ENCODE measurements around the gene AREL1. TPM values are rescaled to one million over a fixed set of nuclear protein-coding genes. Genes with fewer than 3 reads are reported as not detected.

The AREL1 gene
- total RNA-seq, 1 donor from 2014 or later = 21.9 TPM

DNA sequence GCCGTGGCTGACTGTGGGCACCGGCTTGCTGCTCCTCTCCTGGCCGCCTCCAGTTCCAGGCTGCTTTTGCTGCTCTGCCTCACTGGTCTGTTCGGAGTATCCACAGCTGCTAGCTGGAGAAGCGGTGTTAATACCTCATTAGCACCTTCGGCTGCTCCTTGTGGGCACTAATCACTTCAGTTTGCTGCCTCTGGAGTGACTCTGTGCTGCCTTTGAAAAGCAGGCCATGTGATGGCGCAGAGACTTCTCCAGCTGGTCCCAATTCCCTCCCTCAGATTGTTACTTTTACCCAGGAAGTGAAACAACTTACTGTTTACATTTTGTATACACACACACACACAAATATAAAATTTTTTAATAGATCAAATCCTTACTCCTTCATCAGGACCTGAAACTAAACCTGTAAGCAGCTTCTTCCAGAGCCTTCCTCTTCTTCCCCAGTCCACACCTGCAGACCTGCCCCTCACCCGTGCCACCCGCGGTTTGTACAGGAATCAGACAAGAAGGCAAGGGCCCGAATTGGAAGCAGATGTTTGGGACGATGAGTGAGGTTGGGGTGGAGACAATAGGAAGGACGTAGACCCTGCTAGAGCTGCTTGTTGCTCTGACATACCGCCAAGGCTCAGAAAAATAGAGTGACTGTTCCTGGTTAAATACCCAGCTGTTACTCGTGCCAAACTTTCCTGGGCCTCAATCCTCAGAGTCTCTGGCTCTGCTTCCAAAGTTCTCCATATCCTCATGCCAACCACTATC lies 59.3 kb downstream of the AREL1 start:
- Histone ChIP-seq H3K4me1 (ENCODE audit: control insufficient read depth in 3 of 3, insufficient read depth in 3 of 3, low read length in 3 of 3) (peaks cover 0 to 4% (median 2%) of the 10 kb centered on the region in 3 donors), H3K9ac (ENCODE audit: low read depth in 1 of 3, low read length in 3 of 3) (no peak overlapping the region), H3K4me3 (ENCODE audit: low read length in 3 of 3) (no peak overlapping the region), H3K27me3 (ENCODE audit: control insufficient read depth in 3 of 3, insufficient read depth in 3 of 3, low read length in 3 of 3) (no peaks in the 10 kb centered on the region), H3K9me3 (ENCODE audit: control insufficient read depth in 3 of 3, low read length in 3 of 3) (no peaks in the 10 kb centered on the region), H3K27ac (ENCODE audit: low read depth, low read length) (no peak overlapping the region), H3K36me3 (ENCODE audit: control insufficient read depth in 3 of 3, insufficient read depth in 3 of 3, low read length in 3 of 3) (peaks cover 3 to 8% (median 4%) of the 10 kb centered on the region in 3 donors)

DNA sequence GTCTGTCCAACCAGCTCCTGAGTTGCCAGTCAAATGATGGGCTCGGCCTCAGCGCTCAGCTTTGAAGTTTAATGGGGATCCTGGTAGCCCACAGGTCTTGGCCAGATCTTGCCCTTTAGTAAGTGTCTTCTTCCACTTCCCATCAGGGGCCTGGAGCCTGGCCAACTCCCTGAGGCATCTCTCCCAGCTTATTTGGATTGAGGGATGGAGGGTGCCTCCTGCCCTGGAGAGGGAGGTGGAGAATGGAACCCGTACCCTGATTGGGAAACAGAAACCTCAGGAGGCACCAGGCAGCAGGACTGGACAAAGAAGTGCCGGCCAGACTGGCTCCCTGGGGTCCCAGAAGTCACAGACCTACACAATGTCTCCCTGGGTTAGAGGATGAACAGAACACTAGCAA lies 60.3 kb downstream of the AREL1 start:
- Histone ChIP-seq H3K4me1 (ENCODE audit: control insufficient read depth in 3 of 3, insufficient read depth in 3 of 3, low read length in 3 of 3) (peaks cover 5 to 13% (median 12%) of the 10 kb centered on the region in 3 donors), H3K9me3 (ENCODE audit: control insufficient read depth in 3 of 3, low read length in 3 of 3) (no peaks in the 10 kb centered on the region), H3K4me3 (ENCODE audit: low read length in 3 of 3) (no peak overlapping the region), H3K27me3 (ENCODE audit: control insufficient read depth in 3 of 3, insufficient read depth in 3 of 3, low read length in 3 of 3) (peaks cover 0 to 4% (median 0%) of the 10 kb centered on the region in 3 donors), H3K27ac (ENCODE audit: low read depth, low read length) (no peak overlapping the region), H3K9ac (ENCODE audit: low read depth in 1 of 3, low read length in 3 of 3) (no peak overlapping the region), H3K36me3 (ENCODE audit: control insufficient read depth in 3 of 3, insufficient read depth in 3 of 3, low read length in 3 of 3) (peaks cover 3 to 8% (median 4%) of the 10 kb centered on the region in 3 donors)

DNA sequence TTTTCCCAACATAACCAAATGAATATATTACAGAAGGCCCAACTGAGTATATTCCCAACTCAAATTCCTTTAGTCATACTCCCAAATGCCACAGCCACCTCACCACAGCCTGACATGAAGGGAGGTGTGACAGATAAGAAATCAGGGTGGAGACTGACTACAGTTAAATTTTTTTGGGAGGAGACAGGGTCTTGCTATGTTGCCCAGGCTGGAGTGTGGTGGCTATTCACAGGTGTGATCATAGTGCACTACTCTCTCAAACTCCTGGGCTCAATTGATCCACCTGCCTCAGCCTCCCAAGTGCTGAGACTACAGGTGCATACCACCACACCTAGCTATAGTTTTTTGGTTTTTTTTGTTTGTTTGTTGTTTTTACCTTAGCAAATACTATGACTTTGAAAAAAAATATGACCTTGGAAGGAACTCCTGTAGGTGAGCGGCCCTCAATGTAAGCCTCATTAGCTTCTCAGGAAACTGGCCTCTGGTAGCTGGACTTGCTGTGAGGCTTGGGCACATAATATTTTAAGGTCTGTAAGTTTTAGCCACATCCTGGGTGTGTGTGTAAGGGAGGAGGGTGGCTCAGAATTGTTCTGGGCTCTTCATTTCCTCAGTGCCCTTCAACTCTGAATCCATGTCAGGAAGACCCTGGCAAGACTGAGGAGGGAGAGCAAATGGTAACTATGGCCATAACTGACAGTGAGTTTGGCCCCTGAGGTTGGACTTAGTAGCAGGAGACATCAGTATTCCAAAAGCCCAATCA lies 61.8 kb downstream of the AREL1 start:
- no peak overlapping the region for H3K27ac ChIP-seq (ENCODE audit: low read depth, low read length)
- H3K36me3 ChIP-seq (ENCODE audit: control insufficient read depth in 3 of 3, insufficient read depth in 3 of 3, low read length in 3 of 3) = peaks cover 3 to 8% (median 4%) of the 10 kb centered on the region in 3 donors
- H3K4me1 ChIP-seq (ENCODE audit: control insufficient read depth in 3 of 3, insufficient read depth in 3 of 3, low read length in 3 of 3) = peaks cover 6 to 15% (median 15%) of the 10 kb centered on the region in 3 donors
- no peak overlapping the region for H3K9ac ChIP-seq (ENCODE audit: low read depth in 1 of 3, low read length in 3 of 3)
- H3K4me3 ChIP-seq (ENCODE audit: low read length in 3 of 3) = no peak overlapping the region
- no peaks in the 10 kb centered on the region for H3K9me3 ChIP-seq (ENCODE audit: control insufficient read depth in 3 of 3, low read length in 3 of 3)
- peaks cover 0 to 4% (median 0%) of the 10 kb centered on the region in 3 donors for H3K27me3 ChIP-seq (ENCODE audit: control insufficient read depth in 3 of 3, insufficient read depth in 3 of 3, low read length in 3 of 3)

DNA sequence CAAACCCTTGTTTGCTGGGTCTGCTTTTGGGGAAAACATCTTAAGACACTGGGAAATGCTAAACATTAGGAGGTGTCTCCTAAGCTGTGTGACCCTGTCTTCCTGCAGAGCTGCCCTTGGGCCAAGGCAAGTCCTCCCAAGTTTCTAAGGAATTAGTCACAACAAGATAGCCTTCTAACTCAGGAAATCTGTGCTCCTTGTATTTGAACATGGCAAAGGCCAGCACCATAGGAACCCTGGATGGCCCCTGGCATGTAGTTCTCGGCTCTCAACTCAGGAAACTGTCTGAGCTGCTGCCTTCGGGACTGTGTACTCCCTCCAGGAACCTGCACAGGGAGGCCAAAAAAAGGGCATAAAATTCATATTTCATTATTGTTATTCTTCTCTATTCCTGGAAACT lies 63.2 kb downstream of the AREL1 start:
- peaks cover 0 to 4% (median 0%) of the 10 kb centered on the region in 3 donors for H3K27me3 ChIP-seq (ENCODE audit: control insufficient read depth in 3 of 3, insufficient read depth in 3 of 3, low read length in 3 of 3)
- H3K36me3 ChIP-seq (ENCODE audit: control insufficient read depth in 3 of 3, insufficient read depth in 3 of 3, low read length in 3 of 3) = peaks cover 0 to 4% (median 0%) of the 10 kb centered on the region in 3 donors
- no peak overlapping the region for H3K9ac ChIP-seq (ENCODE audit: low read depth in 1 of 3, low read length in 3 of 3)
- no peak overlapping the region for H3K27ac ChIP-seq (ENCODE audit: low read depth, low read length)
- peaks cover 6 to 15% (median 11%) of the 10 kb centered on the region in 3 donors for H3K4me1 ChIP-seq (ENCODE audit: control insufficient read depth in 3 of 3, insufficient read depth in 3 of 3, low read length in 3 of 3)
- H3K9me3 ChIP-seq (ENCODE audit: control insufficient read depth in 3 of 3, low read length in 3 of 3) = no peaks in the 10 kb centered on the region
- no peak overlapping the region for H3K4me3 ChIP-seq (ENCODE audit: low read length in 3 of 3)

DNA sequence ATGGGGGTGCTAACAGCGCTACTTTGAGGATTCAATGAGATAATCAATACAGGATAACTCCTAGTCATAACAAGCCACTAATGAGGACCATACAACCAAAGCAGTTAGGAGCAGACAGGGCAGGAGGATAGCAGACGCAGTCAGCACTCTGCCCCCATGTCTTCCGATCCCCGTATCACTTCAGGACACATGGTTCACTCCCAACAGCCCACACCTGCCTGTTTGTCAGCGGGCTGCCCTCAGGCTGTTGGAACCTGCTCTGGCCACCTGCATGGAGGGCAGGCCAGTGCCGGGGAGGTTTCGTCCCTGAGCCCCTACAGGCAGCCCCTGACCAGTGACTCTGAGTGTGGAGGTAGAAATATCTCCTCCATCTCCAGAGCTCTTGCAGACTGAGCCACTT lies 63.7 kb downstream of the AREL1 start:
- Histone ChIP-seq H3K36me3 (ENCODE audit: control insufficient read depth in 3 of 3, insufficient read depth in 3 of 3, low read length in 3 of 3) (peaks cover 0 to 4% (median 0%) of the 10 kb centered on the region in 3 donors), H3K9me3 (ENCODE audit: control insufficient read depth in 3 of 3, low read length in 3 of 3) (no peaks in the 10 kb centered on the region), H3K4me1 (ENCODE audit: control insufficient read depth in 3 of 3, insufficient read depth in 3 of 3, low read length in 3 of 3) (peaks cover 9 to 20% (median 11%) of the 10 kb centered on the region in 3 donors), H3K27me3 (ENCODE audit: control insufficient read depth in 3 of 3, insufficient read depth in 3 of 3, low read length in 3 of 3) (peaks cover 0 to 4% (median 0%) of the 10 kb centered on the region in 3 donors), H3K4me3 (ENCODE audit: low read length in 3 of 3) (no peak overlapping the region), H3K9ac (ENCODE audit: low read depth in 1 of 3, low read length in 3 of 3) (no peak overlapping the region), H3K27ac (ENCODE audit: low read depth, low read length) (no peak overlapping the region)

DNA sequence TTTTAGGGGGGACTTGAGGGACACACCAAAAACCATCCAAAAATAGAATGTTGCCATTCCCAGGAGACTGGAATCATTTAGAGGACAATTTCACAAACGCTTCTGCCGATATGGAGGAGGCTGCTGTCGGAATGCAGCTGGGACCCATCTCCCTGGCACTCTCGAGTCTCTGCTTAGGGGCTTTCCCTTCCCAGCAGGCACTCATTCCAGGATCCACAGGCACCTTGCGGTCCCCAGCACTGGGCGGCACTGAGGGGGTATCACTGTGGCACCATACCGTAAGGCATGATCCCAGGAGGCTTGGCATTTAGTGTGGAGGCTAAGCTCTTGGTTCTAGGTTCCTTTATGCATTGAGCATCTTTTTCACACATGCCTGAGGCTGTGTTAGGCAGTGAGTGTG lies 64.3 kb downstream of the AREL1 start:
- no peak overlapping the region for H3K4me3 ChIP-seq (ENCODE audit: low read length in 3 of 3)
- H3K36me3 ChIP-seq (ENCODE audit: control insufficient read depth in 3 of 3, insufficient read depth in 3 of 3, low read length in 3 of 3) = peaks cover 0 to 4% (median 0%) of the 10 kb centered on the region in 3 donors
- peaks cover 0 to 4% (median 0%) of the 10 kb centered on the region in 3 donors for H3K27me3 ChIP-seq (ENCODE audit: control insufficient read depth in 3 of 3, insufficient read depth in 3 of 3, low read length in 3 of 3)
- no peak overlapping the region for H3K9ac ChIP-seq (ENCODE audit: low read depth in 1 of 3, low read length in 3 of 3)
- H3K27ac ChIP-seq (ENCODE audit: low read depth, low read length) = no peak overlapping the region
- peaks cover 9 to 20% (median 11%) of the 10 kb centered on the region in 3 donors for H3K4me1 ChIP-seq (ENCODE audit: control insufficient read depth in 3 of 3, insufficient read depth in 3 of 3, low read length in 3 of 3)
- no peaks in the 10 kb centered on the region for H3K9me3 ChIP-seq (ENCODE audit: control insufficient read depth in 3 of 3, low read length in 3 of 3)

DNA sequence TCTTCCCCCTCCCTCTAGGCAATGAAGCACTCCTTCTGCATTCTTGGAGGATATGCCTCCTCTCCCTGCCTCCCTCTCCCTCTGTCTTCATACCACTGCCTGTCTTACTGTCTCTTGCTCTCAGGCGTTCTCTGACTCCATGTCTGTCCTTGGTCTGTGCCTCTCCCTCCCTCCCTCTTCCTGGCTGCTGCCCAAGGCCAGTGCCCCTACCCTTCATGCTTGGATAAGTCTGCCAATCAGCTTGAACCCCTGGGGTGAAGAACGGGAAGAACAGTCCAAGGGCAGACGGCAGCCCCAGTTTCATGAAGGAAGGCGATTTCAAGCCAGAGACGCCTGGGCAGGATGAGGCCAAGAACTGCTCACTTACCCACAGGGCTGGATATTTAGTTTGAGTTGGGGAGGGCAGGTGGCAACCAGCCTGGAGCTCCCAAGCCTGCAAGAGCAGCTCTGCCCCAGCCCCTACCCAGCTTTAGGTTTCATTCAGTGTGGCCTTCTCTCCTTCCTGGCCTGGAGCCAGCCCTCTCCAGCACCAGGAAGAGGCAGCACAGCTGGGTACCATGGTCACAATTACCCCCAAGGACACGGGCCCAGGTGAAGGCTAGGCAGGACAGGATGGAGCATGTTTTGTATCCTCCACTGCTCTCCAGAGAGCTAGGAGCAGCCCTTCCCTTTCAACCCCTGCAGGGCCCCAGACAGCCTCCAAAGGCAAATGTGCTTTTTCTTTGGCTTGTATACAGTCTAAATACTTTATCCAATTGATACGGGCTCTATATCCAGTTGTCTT lies 65.0 kb downstream of the AREL1 start:
- no peak overlapping the region for H3K9ac ChIP-seq (ENCODE audit: low read depth in 1 of 3, low read length in 3 of 3)

DNA sequence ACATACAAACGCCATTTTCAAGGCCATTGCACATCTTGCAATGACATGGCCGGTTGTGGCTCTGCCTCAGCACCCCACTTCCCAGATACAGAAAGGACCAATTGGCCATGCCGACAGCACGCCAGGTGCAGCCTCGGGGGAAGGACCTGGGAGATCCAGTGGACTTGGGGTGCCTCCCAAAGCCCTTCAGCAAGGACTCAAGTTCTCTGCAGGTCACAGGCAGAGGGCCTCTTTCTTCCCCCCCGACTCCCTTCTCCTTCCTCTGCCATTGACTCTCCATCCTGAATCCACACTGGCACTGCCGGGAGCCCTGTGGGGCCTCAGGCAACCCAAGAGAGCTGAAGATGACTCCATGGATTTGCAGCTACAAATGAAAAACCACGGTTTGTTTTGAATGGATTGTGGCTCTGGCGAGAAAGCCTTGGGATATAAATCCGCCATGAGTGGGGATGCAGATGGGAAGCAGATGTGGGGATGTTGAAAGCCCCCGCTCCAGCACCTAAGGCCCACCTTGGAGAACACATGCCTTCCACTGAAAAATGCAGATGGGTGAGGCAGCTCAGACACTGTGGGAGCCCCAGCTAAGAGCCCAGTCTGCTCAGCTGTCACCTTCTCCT lies 65.7 kb downstream of the AREL1 start:
- Histone ChIP-seq H3K27me3 (ENCODE audit: control insufficient read depth in 3 of 3, insufficient read depth in 3 of 3, low read length in 3 of 3) (peaks cover 0 to 4% (median 0%) of the 10 kb centered on the region in 3 donors), H3K4me1 (ENCODE audit: control insufficient read depth in 3 of 3, insufficient read depth in 3 of 3, low read length in 3 of 3) (peaks cover 11 to 23% (median 15%) of the 10 kb centered on the region in 3 donors), H3K36me3 (ENCODE audit: control insufficient read depth in 3 of 3, insufficient read depth in 3 of 3, low read length in 3 of 3) (no peaks in the 10 kb centered on the region), H3K4me3 (ENCODE audit: low read length in 3 of 3) (no peak overlapping the region), H3K9ac (ENCODE audit: low read depth in 1 of 3, low read length in 3 of 3) (no peak overlapping the region), H3K27ac (ENCODE audit: low read depth, low read length) (no peak overlapping the region), H3K9me3 (ENCODE audit: control insufficient read depth in 3 of 3, low read length in 3 of 3) (no peaks in the 10 kb centered on the region)

More for the DNA sequence above, 65.0 kb downstream of the AREL1 start:
- no peaks in the 10 kb centered on the region for H3K9me3 ChIP-seq (ENCODE audit: control insufficient read depth in 3 of 3, low read length in 3 of 3)
- no peak overlapping the region for H3K4me3 ChIP-seq (ENCODE audit: low read length in 3 of 3)
- H3K27me3 ChIP-seq (ENCODE audit: control insufficient read depth in 3 of 3, insufficient read depth in 3 of 3, low read length in 3 of 3) = peaks cover 0 to 4% (median 0%) of the 10 kb centered on the region in 3 donors
- peaks cover 9 to 20% (median 11%) of the 10 kb centered on the region in 3 donors for H3K4me1 ChIP-seq (ENCODE audit: control insufficient read depth in 3 of 3, insufficient read depth in 3 of 3, low read length in 3 of 3)
- H3K27ac ChIP-seq (ENCODE audit: low read depth, low read length) = no peak overlapping the region
- H3K36me3 ChIP-seq (ENCODE audit: control insufficient read depth in 3 of 3, insufficient read depth in 3 of 3, low read length in 3 of 3) = peaks cover 0 to 4% (median 0%) of the 10 kb centered on the region in 3 donors

DNA sequence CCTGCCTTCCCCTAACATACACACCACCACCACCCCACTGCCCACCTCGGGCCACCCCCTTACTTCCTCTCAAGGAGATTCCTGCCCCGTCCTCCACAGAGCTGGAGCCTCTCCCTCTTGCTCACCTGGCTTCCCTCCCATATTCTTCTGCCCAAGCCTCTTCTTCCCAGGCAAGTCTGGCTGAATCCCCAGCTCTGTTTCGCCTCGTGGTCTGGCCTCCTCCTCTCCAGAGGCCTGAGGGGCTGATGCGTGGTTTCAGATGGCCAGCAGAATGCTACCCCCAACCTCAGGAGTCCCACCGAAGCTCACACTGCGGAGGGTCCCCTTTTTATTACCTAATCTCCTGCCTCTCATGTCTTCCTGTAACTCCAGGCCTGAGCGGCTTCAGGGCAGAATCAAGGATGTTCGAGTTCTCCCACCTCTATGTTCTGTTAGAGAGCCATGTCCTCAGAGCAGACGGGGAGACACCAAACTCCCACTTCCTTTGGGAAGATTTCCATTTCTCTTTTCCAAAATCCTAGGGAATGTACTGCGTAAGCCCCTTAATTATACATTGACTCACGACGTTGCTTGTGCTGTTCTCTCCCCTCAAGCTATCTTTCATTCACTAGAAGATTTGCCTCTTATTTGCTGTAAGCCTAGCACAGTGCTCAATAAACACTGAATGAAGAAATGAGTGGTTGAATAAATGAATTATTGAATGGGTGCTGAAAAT lies 67.0 kb downstream of the AREL1 start:
- Histone ChIP-seq H3K27me3 (ENCODE audit: control insufficient read depth in 3 of 3, insufficient read depth in 3 of 3, low read length in 3 of 3) (peaks cover 0 to 4% (median 0%) of the 10 kb centered on the region in 3 donors), H3K4me1 (ENCODE audit: control insufficient read depth in 3 of 3, insufficient read depth in 3 of 3, low read length in 3 of 3) (peaks cover 21 to 35% (median 24%) of the 10 kb centered on the region in 3 donors), H3K4me3 (ENCODE audit: low read length in 3 of 3) (no peak overlapping the region), H3K36me3 (ENCODE audit: control insufficient read depth in 3 of 3, insufficient read depth in 3 of 3, low read length in 3 of 3) (no peaks in the 10 kb centered on the region), H3K9ac (ENCODE audit: low read depth in 1 of 3, low read length in 3 of 3) (no peak overlapping the region), H3K27ac (ENCODE audit: low read depth, low read length) (peak overlapping the region; percentile 41), H3K9me3 (ENCODE audit: control insufficient read depth in 3 of 3, low read length in 3 of 3) (no peaks in the 10 kb centered on the region)

Measured in skeletal muscle tissue (tissue), 4 donors.